ENCODE data around the gene MAG. TPM values are rescaled to one million over a fixed set of nuclear protein-coding genes. Genes with fewer than 3 reads are reported as not detected.
A peak's percentile ranks its signal among the peaks of the same experiment; 100 is the strongest.

Gene MAG
- total RNA-seq, 1 donor from 2014 or later = not detected

- no peak overlapping the region for H3K4me3 Mint-ChIP-seq
- H2AFZ ChIP-seq (replicated peaks) = no peak overlapping the region
- no peak overlapping the region for H3K27ac ChIP-seq
- H3K36me3 Mint-ChIP-seq = no peaks in the 10 kb centered on the region
- no peaks in the 10 kb centered on the region for H3K36me3 ChIP-seq
- no peak for TF ChIP-seq EZH2phosphoT487 (IDR thresholded peaks at IDR 0.05)
- peak; percentile 54 for TF ChIP-seq CTCF (IDR thresholded peaks at IDR 0.05)
- H3K27ac Mint-ChIP-seq = no peak overlapping the region
- no peaks in the 10 kb centered on the region for H3F3A ChIP-seq (ENCODE audit: low read depth)
- no peaks in the 10 kb centered on the region for H3K4me1 Mint-ChIP-seq
- DNase-seq (ENCODE audit: low spot score) = peak; percentile 42
- H3K9me3 ChIP-seq (ENCODE audit: low read depth) = no peaks in the 10 kb centered on the region
- no peaks in the 10 kb centered on the region for H3K27me3 ChIP-seq
- H3K4me1 ChIP-seq = no peaks in the 10 kb centered on the region
- H3K9me3 Mint-ChIP-seq = no peaks in the 10 kb centered on the region
- no peaks in the 10 kb centered on the region for H3K27me3 Mint-ChIP-seq (ENCODE audit: insufficient read depth, low read depth)
- H3K4me3 ChIP-seq = no peak overlapping the region
- no peak overlapping the region for H3K9ac ChIP-seq
- H3K4me2 ChIP-seq = no peak overlapping the region
- H3K79me2 ChIP-seq (ENCODE audit: low read depth) = no peaks in the 10 kb centered on the region
- H4K20me1 ChIP-seq (ENCODE audit: low read depth) = no peaks in the 10 kb centered on the region
These were observed 35.7 kb downstream of the MAG start for GRCh38 chr19:35327642-35328041.

- H3K9ac ChIP-seq = no peak within 1 kb of the TSS
- no peak for DNase-seq (ENCODE audit: low spot score)
- no peaks in the 10 kb centered on the region for H3K9me3 ChIP-seq (ENCODE audit: low read depth)
- no peaks in the 10 kb centered on the region for H3K9me3 Mint-ChIP-seq
- H3K4me3 ChIP-seq = no peak within 1 kb of the TSS
- H3K4me2 ChIP-seq = no peak within 1 kb of the TSS
- TF ChIP-seq EZH2 (IDR thresholded peaks at IDR 0.05) (no peak), CTCF (IDR thresholded peaks at IDR 0.05) (no peak), EZH2phosphoT487 (IDR thresholded peaks at IDR 0.05) (no peak)
- no peaks in the 10 kb centered on the region for H3K4me1 Mint-ChIP-seq
- H3K27ac Mint-ChIP-seq = no peak within 1 kb of the TSS
- H3F3A ChIP-seq (ENCODE audit: low read depth) = no peaks in the 10 kb centered on the region
- H3K4me1 ChIP-seq = no peaks in the 10 kb centered on the region
- H3K36me3 Mint-ChIP-seq = no peaks in the 10 kb centered on the region
- H3K79me2 ChIP-seq (ENCODE audit: low read depth) = no peaks in the 10 kb centered on the region
- no peak within 1 kb of the TSS for H3K27ac ChIP-seq
- no peaks in the 10 kb centered on the region for H3K36me3 ChIP-seq
- no peak within 1 kb of the TSS for H2AFZ ChIP-seq (replicated peaks)
- H3K4me3 Mint-ChIP-seq = no peak within 1 kb of the TSS
- no peaks in the 10 kb centered on the region for H3K27me3 ChIP-seq
- no peaks in the 10 kb centered on the region for H4K20me1 ChIP-seq (ENCODE audit: low read depth)
- H3K27me3 Mint-ChIP-seq (ENCODE audit: insufficient read depth, low read depth) = no peaks in the 10 kb centered on the region
These were observed 36.9 kb downstream of the MAG start, which contains the start of gene CD22 for GRCh38 chr19:35328851-35329285. TSS of gene CD22 (plus strand) at chr19:35329187. CDS start at chr19:35332041, 2,854 bp downstream.

GRCh38 chr19:35329323-35329722, 37.4 kb downstream of the MAG start:
- Mint-ChIP-seq H3K4me1 (no peaks in the 10 kb centered on the region), H3K27me3 (ENCODE audit: insufficient read depth, low read depth) (no peaks in the 10 kb centered on the region), H3K27ac (no peak overlapping the region), H3K4me3 (no peak overlapping the region), H3K9me3 (no peaks in the 10 kb centered on the region), H3K36me3 (no peaks in the 10 kb centered on the region)
- Histone ChIP-seq H3K36me3 (no peaks in the 10 kb centered on the region), H2AFZ (replicated peaks) (no peak overlapping the region), H3K27me3 (no peaks in the 10 kb centered on the region), H3F3A (ENCODE audit: low read depth) (no peaks in the 10 kb centered on the region), H3K4me2 (no peak overlapping the region), H3K4me3 (no peak overlapping the region), H3K9me3 (ENCODE audit: low read depth) (no peaks in the 10 kb centered on the region), H3K27ac (no peak overlapping the region), H3K9ac (no peak overlapping the region), H3K4me1 (no peaks in the 10 kb centered on the region), H3K79me2 (ENCODE audit: low read depth) (no peaks in the 10 kb centered on the region), H4K20me1 (ENCODE audit: low read depth) (no peaks in the 10 kb centered on the region)
- no peak for DNase-seq (ENCODE audit: low spot score)
- TF ChIP-seq CTCF (IDR thresholded peaks at IDR 0.05) (no peak), EZH2 (IDR thresholded peaks at IDR 0.05) (no peak), EZH2phosphoT487 (IDR thresholded peaks at IDR 0.05) (no peak)
